HCT116 (cell line): ENCODE measurements around the gene RPL18. TPM values are rescaled to one million over a fixed set of nuclear protein-coding genes. Genes with fewer than 3 reads are reported as not detected.

Experiments
- ATAC-seq: fragments of 200-7000 bp; cut with Tn5 transposase; 2 replicates; pipeline ENCODE4 v1.9.1; 2020; ENCODE audit warnings: mild to moderate bottlenecking, moderate library complexity
- BruUV-seq: library from RNA; stranded (reverse); fragments of 400-500 nt; replicated peaks from 2 replicates; lab custom pipeline; 2021; lab: Mats Ljungman, UMichigan
- CTCF ChIA-PET: fragments of 300-600 bp; sonication (Branson Sonifier 250); formaldehyde crosslinking; loops from one replicate; lab custom pipeline; 2021; ENCODE audit warnings: antibody characterized with exemption; lab: Charles Lee
- POLR2A ChIA-PET: fragments of 300-600, 350-600 bp; sonication (Branson Sonifier 250); formaldehyde crosslinking; loops from one replicate; lab custom pipeline; 2021; ENCODE audit warnings: antibody characterized with exemption; lab: Charles Lee
- RAD21 ChIA-PET, 2 experiments: fragments of 300-600 bp; sonication (Branson Sonifier 250); formaldehyde crosslinking; loops; one replicate each; lab custom pipeline; 2023; ENCODE audit warnings: low total read pairs in 2 of 2; ENCODE audit not compliant: uncharacterized antibody in 2 of 2, unreplicated experiment in 2 of 2, low non-redundant PET in 1 of 2; lab: Charles Lee
- DNase-seq: peaks from one replicate; pipeline ENCODE4 v3.0.0-alpha.2; 2010; ENCODE audit warnings: low read depth, low spot score
- H2AFZ ChIP-seq: fragments of 200-600 bp; shearing (Covaris generic), sonication (generic); 2 replicates; pipeline ENCODE4 v1.6.1; 2017; ENCODE audit warnings: low read depth, mixed run types, mixed read lengths, antibody characterized with exemption, low read length; ENCODE audit not compliant: poor library complexity, severe bottlenecking
- H3K27ac ChIP-seq: 2 replicates; pipeline ENCODE4 v1.5.1; 2012; ENCODE audit warnings: low read depth, low read length
- H3K27me3 ChIP-seq: fragments of 200-600 bp; sonication (generic); 2 replicates; pipeline ENCODE4 v1.6.1; 2016; ENCODE audit warnings: mixed run types, low read length, mixed read lengths; ENCODE audit not compliant: insufficient read depth
- H3K36me3 ChIP-seq, 2 experiments: fragments of 200-500 bp in 1 of 2; fragments of 200-600 bp in 1 of 2; sonication (Bioruptor generic) in 1 of 2; sonication (generic) in 1 of 2; 2 replicates each; pipeline versions ENCODE4 v1.5.1 to v1.6.1; 2014 to 2016; ENCODE audit warnings: low read length in 2 of 2, inconsistent platforms in 1 of 2, mixed read lengths in 1 of 2, mixed run types in 1 of 2; ENCODE audit not compliant: insufficient read depth in 2 of 2, control insufficient read depth in 1 of 2
- H3K4me1 ChIP-seq, 2 experiments: fragments of 200-600 bp in 1 of 2; sonication (generic) in 1 of 2; 2 replicates each; pipeline versions ENCODE4 v1.5.1 to v1.6.1; 2012 to 2017; ENCODE audit warnings: low read length in 2 of 2, inconsistent platforms in 1 of 2, mild to moderate bottlenecking in 1 of 2, mixed read lengths in 1 of 2, mixed run types in 1 of 2, moderate library complexity in 1 of 2; ENCODE audit not compliant: insufficient read depth in 2 of 2, control insufficient read depth in 1 of 2
- H3K4me2 ChIP-seq: fragments of 200-600 bp; sonication (generic); 2 replicates; pipeline ENCODE4 v1.6.1; 2017; ENCODE audit warnings: mixed run types, low read length, mixed read lengths
- H3K4me3 ChIP-seq, 2 experiments: fragments of 200-600 bp in 1 of 2; sonication (generic) in 1 of 2; replicated peaks in 1 of 2; 2 replicates each; pipeline ENCODE4 v1.5.1; 2011 to 2016; ENCODE audit warnings: low read length in 2 of 2, control low read depth in 1 of 2, low read depth in 1 of 2, mild to moderate bottlenecking in 1 of 2, mixed read lengths in 1 of 2, mixed run types in 1 of 2
- H3K79me2 ChIP-seq: fragments of 200-600 bp; sonication (generic); 2 replicates; pipeline ENCODE4 v1.6.1; 2017; ENCODE audit warnings: mild to moderate bottlenecking, mixed run types, low read length, moderate library complexity, mixed read lengths; ENCODE audit not compliant: insufficient read depth
- H3K9ac ChIP-seq: fragments of 200-600 bp; sonication (generic); 2 replicates; pipeline ENCODE4 v1.6.1; 2016; ENCODE audit warnings: low read length, mixed read lengths
- H3K9me2 ChIP-seq: fragments of 200-600 bp; sonication (generic), shearing (Covaris generic); 2 replicates; pipeline ENCODE4 v1.6.1; 2017; ENCODE audit warnings: mixed run types, mild to moderate bottlenecking, moderate library complexity; ENCODE audit not compliant: insufficient read depth
- H3K9me3 ChIP-seq, 2 experiments: fragments of 200-500 bp in 1 of 2; fragments of 200-600 bp in 1 of 2; sonication (Bioruptor generic) in 1 of 2; sonication (generic) in 1 of 2; 2 replicates each; pipeline ENCODE4 v1.6.1; 2014 to 2017; ENCODE audit warnings: low read length in 2 of 2, mixed read lengths in 2 of 2, inconsistent platforms in 1 of 2, low read depth in 1 of 2, mild to moderate bottlenecking in 1 of 2, mixed run types in 1 of 2, moderate library complexity in 1 of 2; ENCODE audit not compliant: control insufficient read depth in 1 of 2, insufficient read depth in 1 of 2
- H4K20me1 ChIP-seq: fragments of 200-600 bp; sonication (generic), shearing (Covaris generic); 2 replicates; pipeline ENCODE4 v1.6.1; 2017; ENCODE audit warnings: mixed run types, mild to moderate bottlenecking, moderate library complexity; ENCODE audit not compliant: insufficient read depth
- EGR1 ChIP-seq: IDR thresholded peaks from 2 replicates; pipeline ENCODE4 v1.6.1; 2012; ENCODE audit warnings: low read depth
- FOSL1 ChIP-seq: IDR thresholded peaks from 2 replicates; pipeline ENCODE4 v1.6.1; 2012; ENCODE audit warnings: low read depth
- SRF ChIP-seq: IDR thresholded peaks from 2 replicates; pipeline ENCODE4 v1.6.1; 2012; ENCODE audit warnings: low read depth
- TCF7L2 ChIP-seq: IDR thresholded peaks from 2 replicates; pipeline ENCODE4 v1.7.0; 2011; ENCODE audit warnings: borderline replicate concordance, inconsistent platforms; ENCODE audit not compliant: insufficient read depth, insufficient read length; ENCODE audit errors: extremely low read depth
- YY1 ChIP-seq: IDR thresholded peaks from 2 replicates; pipeline ENCODE4 v1.6.1; 2011; ENCODE audit warnings: low read length, low read depth, moderate library complexity, mild to moderate bottlenecking; ENCODE audit not compliant: insufficient replicate concordance; ENCODE audit errors: extremely low read depth
- ZFX ChIP-seq: fragments of 450-650 bp; IDR thresholded peaks from 2 replicates; pipeline ENCODE4 v1.6.1; 2017
- intact Hi-C: fragments of 100-400 bp; cut with micrococcal nuclease; formaldehyde crosslinking; loops from 2 replicates; pipeline ENCODE4 v1.10.0; 2022
- total RNA-seq: library from RNA; stranded (reverse); gene quantifications from one replicate; pipeline ENCODE4 v1.2.1, GENCODE V29; 2021; ENCODE audit not compliant: unreplicated experiment

The RPL18 gene
- total RNA-seq, 1 experiment from 2014 or later: 2,006 TPM

DNA sequence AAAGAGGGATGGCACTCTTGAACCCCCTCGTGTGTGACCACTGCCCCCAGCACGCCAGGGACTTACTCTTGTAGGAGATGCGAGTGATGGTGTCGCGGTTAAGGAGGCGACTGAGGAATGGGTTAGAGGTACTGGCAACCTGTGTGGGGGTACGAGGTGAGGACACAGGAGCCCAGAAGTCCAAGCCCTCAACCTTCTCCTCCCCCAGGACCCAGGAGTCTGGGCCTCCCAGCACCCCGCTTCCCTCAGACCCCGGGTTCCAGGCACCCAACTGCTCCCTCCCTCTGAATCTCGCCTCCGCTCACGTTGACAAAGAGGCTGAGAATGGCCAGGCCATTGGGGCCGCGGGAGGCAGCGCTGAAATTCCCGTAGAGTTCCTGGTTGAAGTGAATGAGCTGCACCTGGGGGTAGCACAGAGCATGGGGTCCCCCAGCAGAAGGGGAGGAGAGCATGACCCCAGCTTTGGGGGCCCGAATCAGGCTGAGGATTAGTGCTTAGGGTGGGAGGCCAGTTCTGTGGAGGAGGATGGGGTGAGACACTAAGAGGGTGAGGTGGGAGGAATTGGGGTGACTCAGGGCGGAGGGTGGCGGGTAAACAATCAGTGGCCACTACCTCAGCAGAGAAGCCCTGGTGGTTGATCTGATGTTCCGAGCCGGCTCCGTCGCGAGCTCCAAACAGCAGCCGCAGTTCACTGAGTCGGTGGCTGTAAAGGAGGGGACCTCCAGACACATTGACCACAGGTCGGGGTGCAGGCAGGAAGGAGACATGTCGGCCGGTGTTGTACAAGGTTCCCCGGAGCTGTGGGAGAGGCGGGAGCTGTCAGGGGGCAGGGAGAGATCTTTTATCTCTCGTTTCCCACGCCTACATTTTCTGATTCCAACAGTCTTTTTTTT lies 20.8 kb upstream of the RPL18 start:
- Histone ChIP-seq H3K79me2 (peaks cover 6% of the 10 kb centered on the region; the same call in 1 of the 2 replicates), H3K36me3 (no peaks in the 10 kb centered on the region), H3K9me3 (no peaks in the 10 kb centered on the region), H3K4me1 (peaks cover 16 to 52% of the 10 kb centered on the region in 2 experiments), H3K9me2 (no peaks in the 10 kb centered on the region), H3K4me2 (no peak overlapping the region; the same call in 1 of the 2 replicates), H4K20me1 (no peaks in the 10 kb centered on the region), H3K27me3 (no peaks in the 10 kb centered on the region), H3K9ac (no peak overlapping the region), H2AFZ (no peak overlapping the region), H3K27ac (peak overlapping the region; percentile 95; the same call in 1 of the 2 replicates), H3K4me3 (no peak overlapping the region)
- ATAC-seq (no peak), DNase-seq (no peak)
- ChIA-PET POLR2A (interaction anchor here (0.6 to 1.2 kb wide), 2 partner anchors 13 to 57 kb away, joined by 3 to 7 read pairs; no protein-coding TSS in a partner anchor), RAD21 (no interaction called here), CTCF (no interaction called here)
- BruUV-seq: no TSS peak
- TF ChIP-seq FOSL1: no peak
- no peak for TF ChIP-seq ZFX
- intact Hi-C loops: no loop called here

DNA sequence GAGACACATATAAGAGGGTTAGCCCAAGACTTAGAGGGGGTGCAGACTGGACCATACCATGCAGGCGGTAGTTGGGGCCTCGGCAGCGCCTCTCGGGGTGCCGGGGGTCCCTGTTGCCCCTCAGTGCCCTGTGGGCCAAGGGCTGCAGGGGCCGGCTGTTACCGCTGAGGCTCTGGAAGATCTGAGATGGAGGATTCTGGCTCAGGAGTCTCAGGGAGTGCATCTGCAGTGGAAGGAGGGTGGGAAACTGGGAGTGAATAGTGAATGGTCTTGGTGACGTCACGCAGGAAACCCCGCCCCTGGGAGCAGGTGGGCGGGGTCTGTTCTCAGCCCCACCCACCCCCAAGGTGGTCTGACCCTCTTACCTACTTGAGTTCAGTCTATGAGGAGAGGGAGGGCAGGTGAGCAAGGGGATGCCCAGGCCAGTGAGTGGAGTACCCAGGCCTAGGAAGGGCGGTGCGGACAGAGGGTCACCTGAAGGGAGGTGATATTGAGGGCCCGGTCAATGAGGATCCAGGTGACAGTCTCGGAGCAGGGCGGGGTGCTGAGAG lies 19.9 kb upstream of the RPL18 start:
- CTCF ChIA-PET: no interaction called here
- H3K4me1 ChIP-seq: peaks cover 15 to 54% of the 10 kb centered on the region in 2 experiments

More for the DNA sequence above, 19.9 kb upstream of the RPL18 start:
- DNase-seq: no peak
- peak overlapping the region; percentile 95 for H3K27ac ChIP-seq
- peak overlapping the region; percentile 93 for H3K4me2 ChIP-seq
- H3K27me3 ChIP-seq: no peaks in the 10 kb centered on the region
- no peak for TF ChIP-seq YY1
- no peak for TF ChIP-seq TCF7L2
- no peak for TF ChIP-seq EGR1
- TF ChIP-seq SRF: no peak
- ChIA-PET RAD21 (no interaction called here), POLR2A (no interaction called here)
- intact Hi-C loops: no loop called here
- ATAC-seq: no peak
- no peaks in the 10 kb centered on the region for H4K20me1 ChIP-seq
- no peaks in the 10 kb centered on the region for H3K9me2 ChIP-seq
- no TSS peak for BruUV-seq
- peaks cover 10% of the 10 kb centered on the region for H3K79me2 ChIP-seq
- no peaks in the 10 kb centered on the region for H3K9me3 ChIP-seq
- H3K4me3 ChIP-seq: peak overlapping the region; percentile 57 to 83
- no peak overlapping the region for H2AFZ ChIP-seq
- H3K9ac ChIP-seq: peak overlapping the region; percentile 96
- no peaks in the 10 kb centered on the region for H3K36me3 ChIP-seq
